Measurements from ENCODE around the gene ANAPC16. TPM values are rescaled to one million over a fixed set of nuclear protein-coding genes. Genes with fewer than 3 reads are reported as not detected.

The ANAPC16 gene
- total and polyA plus RNA-seq, 2 of the 4 experiments (the other 2 are of a cell fraction) = 25.2 to 26.3 TPM

- no peak overlapping the region for H4K91ac ChIP-seq (ENCODE audit: insufficient read depth, low read depth, low read length)
- H2AFZ ChIP-seq (replicated peaks; ENCODE audit: low read length, poor library complexity) = no peak overlapping the region
- intact Hi-C loops (cut with micrococcal nuclease) (loop anchor here (5.0 kb wide), 1 partner anchor 67 kb away; no protein-coding TSS in a partner anchor), dilution Hi-C loops (cut with HindIII; ENCODE audit: low sequenced_read_pairs, unreplicated experiment) (no loop called here), in situ Hi-C loops (cut with MboI; ENCODE audit: low sequenced_read_pairs) (no loop called here)
- H2BK15ac ChIP-seq (ENCODE audit: low read depth, low read length) = no peak overlapping the region
- H2BK5ac ChIP-seq (ENCODE audit: low read depth, low read length, poor library complexity, severe bottlenecking) = no peak overlapping the region
- peaks cover 3% of the 10 kb centered on the region; the same call in 1 of the 2 replicates for H3K36me3 ChIP-seq (ENCODE audit: control insufficient read depth, insufficient read depth, low read length)
- no peak overlapping the region for H3K4me2 ChIP-seq (ENCODE audit: low read depth, low read length)
- no peaks in the 10 kb centered on the region for H4K20me1 ChIP-seq (ENCODE audit: insufficient read depth, low read length)
- peak overlapping the region; percentile 41; the same call in 1 of the 2 replicates for H3K23ac ChIP-seq (ENCODE audit: low read depth, low read length)
- H3K9me3 ChIP-seq (ENCODE audit: control insufficient read depth, insufficient read depth, low read length) = no peaks in the 10 kb centered on the region
- peaks cover 0 to 2% of the 10 kb centered on the region in 2 experiments; a peak in 1 of 4 replicates for H3K79me1 ChIP-seq (ENCODE audit: low read depth in 1 of 2, low read length in 2 of 2)
- H2BK20ac ChIP-seq (ENCODE audit: low read depth, low read length) = no peak overlapping the region
- no TSS peak for BruUV-seq (replicated peaks)
- 0 out of 2 replicates have a peak overlapping the region, but pooled peaks have one; percentile 12 for H3K14ac ChIP-seq (replicated peaks; ENCODE audit: low read depth, low read length)
- no peak overlapping the region; a peak in 1 of 4 replicates for H4K8ac ChIP-seq (ENCODE audit: low read depth in 2 of 2, low read length in 2 of 2)
- H3K27me3 ChIP-seq (ENCODE audit: control insufficient read depth, insufficient read depth, low read length) = no peaks in the 10 kb centered on the region
- H3K27ac ChIP-seq (ENCODE audit: insufficient read depth, low read length) = no peak overlapping the region
- peak overlapping the region; percentile 32 for H3K4ac ChIP-seq (ENCODE audit: low read depth, low read length)
- H3K4me1 ChIP-seq (ENCODE audit: control insufficient read depth, insufficient read depth, low read length) = peaks cover 9% of the 10 kb centered on the region
- H3K18ac ChIP-seq (ENCODE audit: low read depth, low read length) = no peak overlapping the region
- no peak overlapping the region for H2BK120ac ChIP-seq (ENCODE audit: low read depth, low read length)
- TF ChIP-seq SMC3 (IDR thresholded peaks at IDR 0.05; ENCODE audit: low read depth, low read length) = no peak
- TF ChIP-seq FOS (IDR thresholded peaks at IDR 0.05; ENCODE audit: low read depth, low read length) = no peak
- no peak overlapping the region for H3K56ac ChIP-seq (ENCODE audit: extremely low read depth, insufficient read depth, low read length)
- peaks cover 3% of the 10 kb centered on the region for H3K9me1 ChIP-seq (ENCODE audit: insufficient read depth, low read length)
- H2AK9ac ChIP-seq (replicated peaks; ENCODE audit: low read depth, low read length, poor library complexity) = no peak overlapping the region
- no peak overlapping the region for H3K4me3 ChIP-seq (ENCODE audit: insufficient read depth, low read depth, low read length)
- H3K9ac ChIP-seq (ENCODE audit: low read depth, low read length) = no peak overlapping the region
- peak overlapping the region; percentile 20; the same call in 1 of the 2 replicates for H2AK5ac ChIP-seq (ENCODE audit: low read depth, low read length)
- ChIA-PET POLR2A (ENCODE audit: unreplicated experiment) (no interaction called here), CTCF (no interaction called here)
- H4K5ac ChIP-seq (ENCODE audit: low read depth, low read length) = no peak overlapping the region
- DNase-seq (no peak), ATAC-seq (ENCODE audit: low read depth) (no peak)
Observed at GRCh38 chr10:72174297-72174662, 41.5 kb upstream of the ANAPC16 start.
